Adrenal gland (tissue), 12 donors: ENCODE results near the gene P4HA2. TPM values are rescaled to one million over a fixed set of nuclear protein-coding genes. Genes with fewer than 3 reads are reported as not detected.

Source experiments
- DNase-seq, 7 donors: peaks; one replicate each; pipeline ENCODE4 v3.0.0-alpha.2; 2019 to 2020
- H3K27ac ChIP-seq, 5 donors: fragments of 200-600 bp; sonication (generic) in 4 of 5; 1 replicate in 3 of 5; 2 replicates in 2 of 5; pipeline versions ENCODE4 v1.5.1 to v1.8.0; 2016 to 2020; ENCODE audit warnings: mild to moderate bottlenecking in 1 of 5
- H3K27me3 ChIP-seq: fragments of 200-600 bp; 2 replicates; pipeline ENCODE4 v1.8.0; 2021
- H3K36me3 ChIP-seq, 2 donors: fragments of 200-600 bp; replicated peaks in 1 of 2; 1 replicate in 1 of 2; 2 replicates in 1 of 2; pipeline versions ENCODE4 v1.5.1 to v1.8.0; 2018 to 2022
- H3K4me1 ChIP-seq, 2 donors: fragments of 200-600 bp; replicated peaks in 1 of 2; 1 replicate in 1 of 2; 2 replicates in 1 of 2; pipeline versions ENCODE4 v1.5.1 to v1.8.0; 2018 to 2021
- H3K4me3 ChIP-seq, 4 donors: fragments of 200-600 bp; sonication (generic) in 3 of 4; one replicate each; pipeline ENCODE4 v1.5.1; 2016 to 2018
- H3K9me3 ChIP-seq, 3 donors: fragments of 200-600 bp; sonication (generic) in 1 of 3; replicated peaks in 1 of 3; 1 replicate in 2 of 3; 2 replicates in 1 of 3; pipeline versions ENCODE4 v1.5.1 to v1.8.0; 2016 to 2021
- CTCF ChIP-seq, 6 experiments: fragments of 450-650 bp in 4 of 6; fragments of 200-600 bp in 2 of 6; sonication (generic) in 1 of 6; IDR thresholded peaks; 1 replicate in 5 of 6; 2 replicates in 1 of 6; pipeline versions ENCODE4 v1.5.1 to v1.8.0; 2016 to 2021; ENCODE audit warnings: antibody characterized with exemption in 6 of 6, mild to moderate bottlenecking in 2 of 6, moderate library complexity in 1 of 6
- POLR2A ChIP-seq, 2 donors: fragments of 450-650 bp; IDR thresholded peaks; one replicate each; pipeline ENCODE4 v1.6.1; 2017; ENCODE audit warnings: antibody characterized with exemption in 2 of 2, mild to moderate bottlenecking in 2 of 2, moderate library complexity in 1 of 2
- WGBS, 4 donors: extraction: QIAGEN DNeasy Blood & Tissue Kit in 2 of 4; methylation state at CpG; one replicate each; pipeline versions ENCODE4 v1.1.5 to v1.1.7; 2013 to 2017; 5-methylcytosine and 5-hydroxymethylcytosine counted together
- intact Hi-C, 2 donors: fragments of 100-400 bp; cut with DNase I; formaldehyde crosslinking; loops; one replicate each; pipeline versions ENCODE4 v1.14.1 to v1.15.0; 2022 to 2023
- polyA plus RNA-seq, 3 donors: library from polyadenylated mRNA; stranded (reverse); fragments of 200-250 nt in 2 of 3; fragments of 350-450 nt in 1 of 3; fragmentation: Illumina TruSeq in 1 of 3; extraction: RNeasy Lipid Tissue Mini Kit (QIAGEN cat#74804) in 1 of 3; gene quantifications; one replicate each; pipeline ENCODE4 v1.2.3, GENCODE V29; 2013 to 2014
- total RNA-seq, 9 donors: library from RNA; depleted of rRNA in 4 of 9; stranded (reverse); fragments of >200 nt in 4 of 9; fragments of 120-200 nt in 1 of 9; fragmentation: NEBNext Ultra II Directional in 1 of 9; extraction: Animal tissue kit (Norgen Biotek cat#: 25700) in 1 of 9; gene quantifications; one replicate each; pipeline versions ENCODE4 v1.1.0 to v1.2.4, GENCODE V29; 2013 to 2023
- donor health status: healthy with polysubstance abuse.
- donor health status: Bipolar disorder and iron deficiency.
- donor health status: DM: yes; HTN: yes; CAD: no.
- donor health status: DM: no; HTN: no; CAD: no.
- donor health status: DM: no; HTN: no; CAD: no.
- donor health status: DM: yes; HTN: yes; CAD: no.

Gene P4HA2
- total and polyA plus RNA-seq, 12 donors: 9.9 to 34.0 (median 15.5) TPM

DNA sequence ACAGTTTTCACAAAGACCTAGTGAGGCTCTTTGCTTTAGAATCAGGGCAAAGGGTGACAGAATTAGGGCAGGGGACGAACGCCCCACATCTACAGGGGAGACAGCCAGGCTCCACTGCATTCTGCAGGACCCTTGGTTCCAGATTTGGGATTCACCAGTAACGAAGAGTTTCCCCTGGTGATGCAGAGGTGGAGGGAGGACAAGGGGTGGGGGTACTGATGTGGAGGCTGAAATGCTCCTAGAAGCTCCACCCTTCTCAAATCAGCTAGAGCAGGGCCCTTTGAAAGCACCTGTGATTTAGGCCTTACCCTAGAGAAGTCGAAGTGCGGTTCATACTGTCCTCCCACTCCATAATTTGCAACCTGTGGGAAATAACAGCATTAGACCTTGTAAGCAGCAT, 29.1 kb downstream of the P4HA2 start:
- Histone ChIP-seq H3K9me3 (no peaks in the 10 kb centered on the region), H3K27me3 (no peaks in the 10 kb centered on the region), H3K4me3 (no peak overlapping the region), H3K27ac (no peak overlapping the region), H3K4me1 (no peaks in the 10 kb centered on the region), H3K36me3 (peaks cover 0 to 19% of the 10 kb centered on the region in 2 donors)
- peak in 1 of 7 donors; percentile 11 for DNase-seq
- 94 to 96% (median 94%) methylated on average over 5 of the region's 5 CpGs for WGBS, 4 donors
- intact Hi-C loops: no loop called here
- TF ChIP-seq CTCF (IDR thresholded peaks at IDR 0.05) (no peak), POLR2A (IDR thresholded peaks at IDR 0.05) (no peak)

DNA sequence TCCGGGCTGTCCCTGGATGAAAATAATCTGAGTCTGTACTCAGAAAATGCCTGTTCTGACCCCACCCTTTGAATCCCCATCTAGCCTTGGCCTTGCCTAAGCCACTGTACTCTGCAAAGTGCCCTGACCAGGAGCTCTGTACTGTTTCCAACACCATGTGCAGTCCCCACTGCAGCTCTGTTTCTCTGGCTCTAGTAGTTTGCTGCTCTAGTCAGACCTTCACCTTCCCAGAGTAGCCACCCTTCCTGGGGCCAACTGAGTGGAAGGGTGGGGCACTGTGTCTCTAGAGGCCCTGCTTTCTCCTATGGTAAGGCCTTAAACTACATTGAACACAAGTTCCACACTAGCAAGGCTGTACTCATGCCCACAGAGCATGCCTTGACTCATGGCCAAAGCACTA, 31.9 kb downstream of the P4HA2 start:
- no peaks in the 10 kb centered on the region for H3K4me1 ChIP-seq
- no peaks in the 10 kb centered on the region for H3K9me3 ChIP-seq
- H3K36me3 ChIP-seq: peaks cover 0 to 17% of the 10 kb centered on the region in 2 donors
- DNase-seq: peak in 1 of 7 donors; percentile 17
- intact Hi-C loops: no loop called here
- TF ChIP-seq POLR2A (IDR thresholded peaks at IDR 0.05) (no peak), CTCF (IDR thresholded peaks at IDR 0.05) (no peak)
- H3K27me3 ChIP-seq: no peaks in the 10 kb centered on the region
- H3K4me3 ChIP-seq: no peak overlapping the region
- H3K27ac ChIP-seq: no peak overlapping the region
- 91 to 100% (median 98%) methylated on average over 1 of the region's 1 CpG for WGBS, 4 donors

DNA sequence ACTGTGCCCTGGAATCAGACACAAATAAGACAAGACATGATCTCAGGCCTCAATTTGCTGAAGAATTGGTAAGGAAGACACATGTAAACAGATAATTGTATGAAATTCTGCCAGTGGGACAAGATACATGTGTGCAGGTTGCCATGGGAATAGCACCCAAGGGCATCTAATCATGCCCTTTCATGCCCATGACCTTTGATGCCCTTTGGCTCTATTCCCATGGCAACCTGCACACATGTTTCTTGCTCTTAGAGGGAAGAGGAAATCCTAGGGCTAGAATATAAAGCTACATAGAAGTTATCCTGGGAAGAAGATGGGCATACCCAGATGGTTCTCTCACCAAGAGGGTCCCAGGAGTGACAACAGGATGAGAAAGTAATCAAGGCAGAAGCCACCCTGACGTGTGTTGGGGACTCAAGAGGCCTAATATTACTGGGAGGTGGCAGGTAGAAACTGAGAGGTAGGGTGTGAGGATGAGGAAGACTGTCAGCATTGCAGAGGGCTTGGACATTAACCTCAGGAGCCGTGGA, 34.4 kb downstream of the P4HA2 start:
- intact Hi-C loops: no loop called here
- H3K4me3 ChIP-seq: no peak overlapping the region
- TF ChIP-seq POLR2A (IDR thresholded peaks at IDR 0.05) (no peak), CTCF (IDR thresholded peaks at IDR 0.05) (no peak)
- no peaks in the 10 kb centered on the region for H3K9me3 ChIP-seq
- no peak overlapping the region for H3K27ac ChIP-seq
- H3K36me3 ChIP-seq: peaks cover 0 to 13% of the 10 kb centered on the region in 2 donors
- no peaks in the 10 kb centered on the region for H3K4me1 ChIP-seq
- DNase-seq: peak in 1 of 7 donors; percentile 33
- 83 to 88% (median 86%) methylated on average over 2 of the region's 2 CpGs for WGBS, 4 donors
- no peaks in the 10 kb centered on the region for H3K27me3 ChIP-seq

DNA sequence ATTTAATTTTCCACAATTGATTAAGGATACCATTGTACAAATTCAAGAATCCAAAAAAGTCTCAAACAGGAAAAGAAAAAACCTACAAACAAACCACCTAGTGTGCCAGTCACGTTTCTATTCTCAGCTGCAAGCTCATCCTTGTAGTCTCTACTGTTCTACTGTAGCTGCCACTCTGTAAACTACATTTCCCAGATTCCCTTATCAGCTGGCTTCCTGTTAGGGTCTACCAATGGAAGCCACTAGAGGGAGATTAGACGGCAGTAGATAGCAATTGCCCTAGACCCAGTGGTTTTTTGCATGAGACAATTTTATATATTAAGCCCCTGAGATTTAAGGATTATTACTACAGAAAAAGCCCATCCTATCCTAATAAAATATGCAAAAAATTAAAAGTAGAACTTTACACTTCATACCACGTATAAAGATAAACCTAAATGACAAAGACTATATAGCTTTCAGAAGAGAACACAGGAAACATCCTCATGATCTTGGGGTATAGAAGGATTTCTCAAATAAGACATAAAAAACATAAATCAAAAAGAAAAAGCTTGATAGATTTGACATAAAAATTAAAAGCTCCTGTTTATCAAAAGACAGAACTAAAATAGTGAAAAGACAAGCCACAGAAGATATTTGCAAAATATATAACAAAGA, 37.4 kb downstream of the P4HA2 start:
- peaks cover 0 to 8% of the 10 kb centered on the region in 2 donors for H3K36me3 ChIP-seq
- WGBS, 4 donors: 7 to 11% (median 8%) methylated on average over 3 of the region's 3 CpGs
- peak in 3 of 7 donors; percentile 31 to 40 (median 39) for DNase-seq
- peaks cover 0 to 7% (median 0%) of the 10 kb centered on the region in 3 donors for H3K9me3 ChIP-seq
- intact Hi-C loops: no loop called here
- TF ChIP-seq POLR2A (IDR thresholded peaks at IDR 0.05): no peak
- TF ChIP-seq CTCF (IDR thresholded peaks at IDR 0.05): peak; percentile 64 to 77 (median 70)
- H3K4me3 ChIP-seq: no peak overlapping the region
- no peaks in the 10 kb centered on the region for H3K4me1 ChIP-seq
- H3K27me3 ChIP-seq: no peaks in the 10 kb centered on the region
- no peak overlapping the region for H3K27ac ChIP-seq
